ENCODE data around the gene BSDC1. TPM values are rescaled to one million over a fixed set of nuclear protein-coding genes. Genes with fewer than 3 reads are reported as not detected.

BSDC1 gene
- total and polyA plus RNA-seq, 2 of the 13 experiments (the other 11 are each of a cell fraction or from before 2014, with no cell fraction given): 40.3 to 64.2 TPM

DNA sequence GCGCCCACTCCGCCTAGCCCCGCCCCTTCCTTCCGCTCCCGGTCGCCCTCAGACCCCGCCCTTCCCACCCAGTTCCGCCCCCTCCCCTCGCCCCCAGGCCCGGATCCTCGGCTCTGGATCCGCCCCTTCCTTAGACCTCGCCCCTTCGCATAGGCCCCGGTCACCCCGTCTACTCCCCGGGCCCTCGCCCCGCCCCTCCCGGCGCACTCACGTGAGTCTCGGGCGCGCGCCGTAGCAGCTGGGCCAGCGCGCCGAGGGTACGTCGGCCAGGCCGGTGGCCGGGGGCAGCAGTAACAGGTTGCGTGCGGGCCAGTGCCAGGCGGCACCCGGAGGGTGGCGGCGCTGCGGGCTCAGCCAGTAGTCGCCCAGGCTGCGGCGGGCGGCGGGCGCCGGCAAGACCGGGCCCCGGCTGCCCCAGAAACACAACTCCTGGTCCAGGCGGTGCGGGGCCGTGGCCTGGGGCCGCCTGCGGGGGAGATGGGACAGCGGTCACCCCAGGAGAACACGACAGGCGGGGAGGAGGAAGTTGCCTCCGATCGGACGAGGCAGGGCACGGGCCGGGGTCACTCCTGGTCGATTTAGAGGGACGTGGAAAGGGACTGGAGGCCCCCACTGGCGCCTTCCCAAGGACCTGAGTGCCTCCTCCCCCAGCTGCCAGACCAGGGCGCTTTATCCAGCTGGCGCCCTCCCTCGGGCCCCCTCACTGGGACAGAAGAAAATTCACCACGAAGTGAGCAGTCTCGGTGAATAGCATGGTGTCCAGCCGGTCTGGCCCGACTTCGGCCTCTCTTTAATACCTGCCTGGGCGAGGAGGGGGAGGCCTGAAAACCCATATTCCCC is 42.6 kb downstream of the BSDC1 start (continued):
- no peak for TF ChIP-seq SP5 (CRISPR knock-in tag; IDR thresholded peaks at IDR 0.05; ENCODE audit: borderline replicate concordance, low read depth)
- TF ChIP-seq ZNF333 (CRISPR knock-in tag; IDR thresholded peaks at IDR 0.05; ENCODE audit: borderline replicate concordance): peak; percentile 39; the same call in 1 of the 2 replicates
- no peak for TF ChIP-seq RCOR2 (CRISPR knock-in tag; IDR thresholded peaks at IDR 0.05)
- TF ChIP-seq ZNF672 (CRISPR knock-in tag; IDR thresholded peaks at IDR 0.05): no peak
- TF ChIP-seq ZC3H13 (CRISPR knock-in tag; IDR thresholded peaks at IDR 0.05): no peak
- 0 out of 2 replicates have a peak, but pooled peaks have one; percentile 21 for TF ChIP-seq ONECUT2 (CRISPR knock-in tag; IDR thresholded peaks at IDR 0.05)
- no peak for TF ChIP-seq ZNF883 (CRISPR knock-in tag; IDR thresholded peaks at IDR 0.05; ENCODE audit: not compliant biosample characterization)
- peak; percentile 44; the same call in 1 of the 2 replicates for TF ChIP-seq RARA (CRISPR knock-in tag; IDR thresholded peaks at IDR 0.05)
- no peak for TF ChIP-seq ZNF615 (CRISPR knock-in tag; IDR thresholded peaks at IDR 0.05; ENCODE audit: borderline replicate concordance)
- no peak for TF ChIP-seq SRF (IDR thresholded peaks at IDR 0.05; ENCODE audit: low read depth, low read length)
- peak; percentile 58; the same call in 1 of the 2 replicates for TF ChIP-seq ZBTB4 (CRISPR knock-in tag; IDR thresholded peaks at IDR 0.05; ENCODE audit: borderline replicate concordance)
- TF ChIP-seq BHLHE40 (IDR thresholded peaks at IDR 0.05; ENCODE audit: low read length): peak; percentile 99
- TF ChIP-seq ZNF772 (CRISPR knock-in tag; IDR thresholded peaks at IDR 0.05): no peak; the same call in 1 of the 2 replicates
- TF ChIP-seq, protein P1, sequence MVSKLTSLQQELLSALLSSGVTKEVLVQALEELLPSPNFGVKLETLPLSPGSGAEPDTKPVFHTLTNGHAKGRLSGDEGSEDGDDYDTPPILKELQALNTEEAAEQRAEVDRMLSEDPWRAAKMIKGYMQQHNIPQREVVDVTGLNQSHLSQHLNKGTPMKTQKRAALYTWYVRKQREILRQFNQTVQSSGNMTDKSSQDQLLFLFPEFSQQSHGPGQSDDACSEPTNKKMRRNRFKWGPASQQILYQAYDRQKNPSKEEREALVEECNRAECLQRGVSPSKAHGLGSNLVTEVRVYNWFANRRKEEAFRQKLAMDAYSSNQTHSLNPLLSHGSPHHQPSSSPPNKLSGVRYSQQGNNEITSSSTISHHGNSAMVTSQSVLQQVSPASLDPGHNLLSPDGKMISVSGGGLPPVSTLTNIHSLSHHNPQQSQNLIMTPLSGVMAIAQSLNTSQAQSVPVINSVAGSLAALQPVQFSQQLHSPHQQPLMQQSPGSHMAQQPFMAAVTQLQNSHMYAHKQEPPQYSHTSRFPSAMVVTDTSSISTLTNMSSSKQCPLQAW (CRISPR knock-in tag; IDR thresholded peaks at IDR 0.05): no peak
- TF ChIP-seq, protein P2, sequence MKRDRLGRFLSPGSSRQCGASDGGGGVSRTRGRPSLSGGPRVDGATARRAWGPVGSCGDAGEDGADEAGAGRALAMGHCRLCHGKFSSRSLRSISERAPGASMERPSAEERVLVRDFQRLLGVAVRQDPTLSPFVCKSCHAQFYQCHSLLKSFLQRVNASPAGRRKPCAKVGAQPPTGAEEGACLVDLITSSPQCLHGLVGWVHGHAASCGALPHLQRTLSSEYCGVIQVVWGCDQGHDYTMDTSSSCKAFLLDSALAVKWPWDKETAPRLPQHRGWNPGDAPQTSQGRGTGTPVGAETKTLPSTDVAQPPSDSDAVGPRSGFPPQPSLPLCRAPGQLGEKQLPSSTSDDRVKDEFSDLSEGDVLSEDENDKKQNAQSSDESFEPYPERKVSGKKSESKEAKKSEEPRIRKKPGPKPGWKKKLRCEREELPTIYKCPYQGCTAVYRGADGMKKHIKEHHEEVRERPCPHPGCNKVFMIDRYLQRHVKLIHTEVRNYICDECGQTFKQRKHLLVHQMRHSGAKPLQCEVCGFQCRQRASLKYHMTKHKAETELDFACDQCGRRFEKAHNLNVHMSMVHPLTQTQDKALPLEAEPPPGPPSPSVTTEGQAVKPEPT (CRISPR knock-in tag; IDR thresholded peaks at IDR 0.05; ENCODE audit: low read depth): no peak
- TF ChIP-seq, protein P3, sequence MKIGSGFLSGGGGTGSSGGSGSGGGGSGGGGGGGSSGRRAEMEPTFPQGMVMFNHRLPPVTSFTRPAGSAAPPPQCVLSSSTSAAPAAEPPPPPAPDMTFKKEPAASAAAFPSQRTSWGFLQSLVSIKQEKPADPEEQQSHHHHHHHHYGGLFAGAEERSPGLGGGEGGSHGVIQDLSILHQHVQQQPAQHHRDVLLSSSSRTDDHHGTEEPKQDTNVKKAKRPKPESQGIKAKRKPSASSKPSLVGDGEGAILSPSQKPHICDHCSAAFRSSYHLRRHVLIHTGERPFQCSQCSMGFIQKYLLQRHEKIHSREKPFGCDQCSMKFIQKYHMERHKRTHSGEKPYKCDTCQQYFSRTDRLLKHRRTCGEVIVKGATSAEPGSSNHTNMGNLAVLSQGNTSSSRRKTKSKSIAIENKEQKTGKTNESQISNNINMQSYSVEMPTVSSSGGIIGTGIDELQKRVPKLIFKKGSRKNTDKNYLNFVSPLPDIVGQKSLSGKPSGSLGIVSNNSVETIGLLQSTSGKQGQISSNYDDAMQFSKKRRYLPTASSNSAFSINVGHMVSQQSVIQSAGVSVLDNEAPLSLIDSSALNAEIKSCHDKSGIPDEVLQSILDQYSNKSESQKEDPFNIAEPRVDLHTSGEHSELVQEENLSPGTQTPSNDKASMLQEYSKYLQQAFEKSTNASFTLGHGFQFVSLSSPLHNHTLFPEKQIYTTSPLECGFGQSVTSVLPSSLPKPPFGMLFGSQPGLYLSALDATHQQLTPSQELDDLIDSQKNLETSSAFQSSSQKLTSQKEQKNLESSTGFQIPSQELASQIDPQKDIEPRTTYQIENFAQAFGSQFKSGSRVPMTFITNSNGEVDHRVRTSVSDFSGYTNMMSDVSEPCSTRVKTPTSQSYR (CRISPR knock-in tag; IDR thresholded peaks at IDR 0.05; ENCODE audit: borderline replicate concordance): no peak

Measured in HepG2 (cell line).